GM13976 (cell line): ENCODE measurements around the gene CYTH3.
A peak's percentile ranks its signal among the peaks of the same experiment; 100 is the strongest.
"Not testable (repeated sequence)": the region's sequence is repeated elsewhere in the genome, so short reads cannot be mapped to it uniquely, and the experiment has no call there.

ENCODE experiments used
- DNase-seq: peaks from one replicate; pipeline ENCODE4 v3.0.0; 2012; ENCODE audit warnings: low spot score
- in situ Hi-C: fragments of 300-500 bp; cut with MboI; formaldehyde crosslinking; loops from one replicate; pipeline ENCODE4 v1.12.0; 2022; ENCODE audit warnings: low sequenced_read_pairs, mixed read lengths, inconsistent platforms; ENCODE audit not compliant: unreplicated experiment
- TF ChIP-seq, protein P1 (sequence below): IDR thresholded peaks from 2 replicates; pipeline ENCODE4 v1.5.1; 2012; ENCODE audit warnings: borderline replicate concordance, mild to moderate bottlenecking; ENCODE audit not compliant: insufficient read depth; ENCODE audit errors: extremely low read depth, missing control alignments, control extremely low read depth

CYTH3 gene

DNA sequence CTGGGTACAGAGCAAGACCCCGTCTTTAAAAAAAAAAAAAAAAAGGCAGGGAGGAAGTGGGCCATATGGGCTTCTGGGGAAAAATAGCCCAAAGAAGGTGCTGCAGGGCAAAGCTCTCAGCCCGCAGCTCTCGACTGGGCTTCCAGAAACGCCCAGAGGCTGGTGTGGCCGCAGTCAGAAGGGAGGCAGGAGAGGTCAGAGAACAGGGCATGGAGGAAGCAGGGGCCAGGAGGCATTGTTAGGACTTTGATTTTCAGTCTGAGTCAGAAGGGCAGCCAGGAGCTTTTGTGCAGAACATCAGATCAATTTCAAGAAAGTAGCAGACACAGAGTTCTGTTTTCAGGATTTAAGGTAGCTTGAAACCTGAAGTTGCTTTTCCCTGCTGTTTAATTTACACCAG, 35.3 kb upstream of the CYTH3 start:
- TF ChIP-seq, protein P1, sequence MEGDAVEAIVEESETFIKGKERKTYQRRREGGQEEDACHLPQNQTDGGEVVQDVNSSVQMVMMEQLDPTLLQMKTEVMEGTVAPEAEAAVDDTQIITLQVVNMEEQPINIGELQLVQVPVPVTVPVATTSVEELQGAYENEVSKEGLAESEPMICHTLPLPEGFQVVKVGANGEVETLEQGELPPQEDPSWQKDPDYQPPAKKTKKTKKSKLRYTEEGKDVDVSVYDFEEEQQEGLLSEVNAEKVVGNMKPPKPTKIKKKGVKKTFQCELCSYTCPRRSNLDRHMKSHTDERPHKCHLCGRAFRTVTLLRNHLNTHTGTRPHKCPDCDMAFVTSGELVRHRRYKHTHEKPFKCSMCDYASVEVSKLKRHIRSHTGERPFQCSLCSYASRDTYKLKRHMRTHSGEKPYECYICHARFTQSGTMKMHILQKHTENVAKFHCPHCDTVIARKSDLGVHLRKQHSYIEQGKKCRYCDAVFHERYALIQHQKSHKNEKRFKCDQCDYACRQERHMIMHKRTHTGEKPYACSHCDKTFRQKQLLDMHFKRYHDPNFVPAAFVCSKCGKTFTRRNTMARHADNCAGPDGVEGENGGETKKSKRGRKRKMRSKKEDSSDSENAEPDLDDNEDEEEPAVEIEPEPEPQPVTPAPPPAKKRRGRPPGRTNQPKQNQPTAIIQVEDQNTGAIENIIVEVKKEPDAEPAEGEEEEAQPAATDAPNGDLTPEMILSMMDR = no peak
- in situ Hi-C loops = no loop called here
- DNase-seq = peak; percentile 53

DNA sequence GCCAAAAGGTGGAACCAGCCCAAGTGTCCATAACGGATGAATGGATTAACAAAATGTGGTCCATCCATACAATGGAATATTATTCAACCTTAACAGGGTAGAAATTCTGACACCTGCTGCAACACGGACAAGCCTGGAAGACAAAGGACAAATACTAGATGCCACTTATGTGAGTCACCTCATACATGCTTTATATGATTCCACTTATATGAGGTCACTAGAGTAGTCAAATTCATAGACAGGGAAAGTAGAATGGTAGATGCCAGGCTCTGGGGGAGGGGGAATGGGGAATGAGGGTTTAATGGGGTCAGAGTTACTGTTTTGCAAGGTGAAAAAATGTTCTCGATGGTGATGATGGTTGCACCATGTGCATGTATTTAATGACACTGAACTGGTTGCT, 34.0 kb upstream of the CYTH3 start:
- in situ Hi-C loops = no loop called here
- TF ChIP-seq, protein P1 = no peak
- no peak for DNase-seq

DNA sequence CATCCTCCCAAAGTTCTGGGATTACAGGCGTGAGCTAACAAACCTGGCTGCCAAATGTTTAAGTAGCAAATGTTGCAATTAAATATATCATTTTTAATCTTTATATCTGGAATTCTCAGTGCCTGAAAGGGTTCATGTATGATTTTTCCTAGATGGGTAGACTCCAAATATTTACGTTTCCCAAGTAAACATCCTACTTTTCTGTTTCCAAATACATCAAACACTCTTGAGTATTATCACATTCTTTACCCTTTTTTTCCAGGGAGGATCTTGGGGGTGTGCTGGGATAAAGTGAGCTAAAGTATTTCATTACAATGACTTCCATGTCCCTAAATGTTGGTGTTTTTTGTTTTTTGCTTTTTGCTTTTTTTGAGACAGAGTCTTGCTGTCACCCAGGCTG, 32.9 kb upstream of the CYTH3 start:
- in situ Hi-C loops = no loop called here
- TF ChIP-seq, protein P1 = no peak
- no peak for DNase-seq

DNA sequence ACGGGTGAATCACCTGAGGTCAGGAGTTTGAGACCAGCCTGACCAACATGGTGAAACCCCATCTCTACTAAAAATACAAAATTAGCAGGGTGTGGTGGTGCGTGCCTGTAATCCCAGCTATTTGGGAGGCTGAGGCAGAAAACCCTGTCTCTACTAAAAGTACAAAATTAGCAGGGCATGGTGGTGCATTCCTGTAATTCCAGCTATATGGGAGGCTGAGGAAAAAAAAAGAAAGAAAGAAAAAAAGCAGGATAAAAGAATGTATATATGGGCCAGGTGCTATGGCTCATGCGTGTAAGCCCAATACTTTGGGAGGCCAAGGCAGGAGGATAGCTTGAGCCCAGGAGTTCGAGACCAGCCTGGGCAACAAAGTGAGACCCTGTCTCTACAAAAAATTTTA, 29.0 kb upstream of the CYTH3 start:
- DNase-seq, in situ Hi-C loops: not testable (repeated sequence)

DNA sequence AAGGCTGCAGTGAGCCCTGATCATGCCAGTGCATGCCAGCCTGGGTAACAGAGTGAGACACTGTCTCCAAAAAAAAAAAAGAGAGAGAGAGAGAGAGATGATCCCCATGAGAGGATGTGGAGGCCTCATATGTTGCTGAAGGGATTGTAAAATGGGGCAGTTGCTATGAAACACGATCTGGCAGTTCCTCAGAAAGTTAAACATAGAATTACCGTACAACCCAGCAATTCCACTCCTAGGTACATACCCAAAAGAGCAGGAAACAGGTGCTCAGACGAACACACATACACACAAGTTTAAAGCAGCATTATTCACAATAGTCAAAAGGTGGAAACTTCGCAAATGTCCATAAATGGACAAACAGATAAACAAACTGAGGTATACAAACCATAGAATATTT, 27.4 kb upstream of the CYTH3 start:
- TF ChIP-seq, protein P1 = no peak
- DNase-seq = no peak
- in situ Hi-C loops = no loop called here

DNA sequence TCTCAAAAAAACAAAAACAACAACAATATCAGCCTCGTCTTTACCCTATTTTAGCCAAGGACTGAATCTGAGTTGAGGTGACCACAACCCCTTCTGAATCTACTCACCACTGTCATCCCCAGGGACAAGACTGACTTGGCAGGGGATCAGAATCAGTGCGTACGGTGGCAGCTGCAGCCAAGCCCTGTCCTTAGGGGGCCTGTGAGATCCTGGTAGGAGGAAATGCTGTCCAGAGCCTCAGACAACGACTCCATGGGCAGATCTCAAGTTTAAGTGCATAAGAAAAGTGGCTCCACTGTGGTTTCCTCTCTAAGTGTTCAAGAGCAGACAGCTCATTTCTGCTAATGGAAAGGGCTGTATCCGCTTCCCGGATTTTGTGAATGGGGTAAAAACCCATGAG, 22.4 kb upstream of the CYTH3 start:
- DNase-seq = no peak
- TF ChIP-seq, protein P1 = no peak
- in situ Hi-C loops = no loop called here

DNA sequence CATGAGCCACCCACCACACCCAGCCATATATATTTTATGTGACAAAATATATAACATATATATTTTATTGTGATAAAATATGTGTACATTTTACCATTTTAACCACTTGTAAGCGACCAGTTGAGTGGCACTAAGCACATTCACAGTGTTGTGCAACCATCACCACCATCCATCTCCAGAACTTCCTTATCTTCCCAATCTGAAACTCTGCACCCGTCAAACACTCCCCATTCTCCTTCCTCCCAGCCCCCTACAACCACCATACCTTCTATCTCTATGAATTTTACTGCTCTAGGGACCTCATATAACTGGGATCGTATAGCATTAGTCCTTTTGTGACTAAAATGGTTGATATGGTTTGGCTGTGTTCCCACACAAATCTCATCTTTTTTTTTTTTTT, 20.8 kb upstream of the CYTH3 start:
- no peak for DNase-seq
- in situ Hi-C loops = no loop called here
- TF ChIP-seq, protein P1 = no peak

DNA sequence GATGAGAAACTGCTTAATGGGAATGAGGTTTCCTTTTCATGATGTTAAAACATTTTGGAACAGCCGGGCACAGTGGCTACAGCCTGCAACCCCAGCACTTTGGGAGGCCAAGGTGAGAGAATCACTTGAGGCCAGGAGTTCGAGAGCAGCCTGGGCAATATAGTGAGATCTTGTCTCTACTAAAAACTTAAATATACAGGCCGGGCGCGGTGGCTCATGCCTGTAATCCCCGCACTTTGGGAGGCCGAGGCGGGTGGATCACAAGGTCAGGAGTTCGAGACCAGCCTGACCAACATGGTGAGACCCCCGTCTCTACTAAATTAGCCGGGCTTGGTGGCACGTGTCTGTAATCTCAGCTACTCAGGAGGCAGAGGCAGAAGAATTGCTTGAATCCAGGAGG, 19.5 kb upstream of the CYTH3 start:
- DNase-seq, in situ Hi-C loops: not testable (repeated sequence)
